A673 (cell line): ENCODE data around the gene TLCD1. TPM values are rescaled to one million over a fixed set of nuclear protein-coding genes. Genes with fewer than 3 reads are reported as not detected.
A peak's percentile ranks its signal among the peaks of the same experiment; 100 is the strongest.

ENCODE experiments used
- BruUV-seq: library from RNA; stranded (reverse); fragments of 400-500 nt; replicated peaks from 2 replicates; lab custom pipeline; 2021; lab: Mats Ljungman, UMichigan
- CTCF ChIA-PET: fragments of 300-600 bp; sonication (Branson Sonifier 250); formaldehyde crosslinking; loops from one replicate; lab custom pipeline; 2022; ENCODE audit warnings: antibody characterized with exemption; lab: Charles Lee
- POLR2A ChIA-PET: fragments of 300-600 bp; sonication (Branson Sonifier 250); formaldehyde crosslinking; loops from one replicate; lab custom pipeline; 2022; ENCODE audit warnings: antibody characterized with exemption; ENCODE audit not compliant: low non-redundant PET; lab: Charles Lee
- DNase-seq: peaks from one replicate; pipeline ENCODE4 v3.0.0-alpha.2; 2015; ENCODE audit warnings: low spot score
- H3K27ac ChIP-seq: fragments of 200-600 bp; sonication (generic); 2 replicates; pipeline ENCODE4 v1.5.1; 2016; ENCODE audit warnings: mixed run types, low read depth, mild to moderate bottlenecking, mixed read lengths, antibody characterized with exemption, low read length; ENCODE audit not compliant: poor library complexity, severe bottlenecking
- H3K27me3 ChIP-seq: fragments of 200-600 bp; sonication (generic); replicated peaks from 2 replicates; pipeline ENCODE4 v1.6.1; 2017; ENCODE audit warnings: mixed run types, low read depth, mild to moderate bottlenecking, mixed read lengths, antibody characterized with exemption, low read length; ENCODE audit not compliant: insufficient read depth, poor library complexity
- H3K36me3 ChIP-seq: fragments of 200-600 bp; sonication (generic); 2 replicates; pipeline ENCODE4 v1.6.1; 2016; ENCODE audit warnings: mixed run types, mild to moderate bottlenecking, mixed read lengths, antibody characterized with exemption, low read length; ENCODE audit not compliant: insufficient read depth, poor library complexity, severe bottlenecking
- H3K4me1 ChIP-seq: fragments of 200-600 bp; sonication (generic); 2 replicates; pipeline ENCODE4 v1.6.1; 2017; ENCODE audit warnings: mixed run types, mild to moderate bottlenecking, mixed read lengths, antibody characterized with exemption, low read length; ENCODE audit not compliant: insufficient read depth, poor library complexity, severe bottlenecking
- H3K4me3 ChIP-seq: fragments of 200-600 bp; sonication (generic); 2 replicates; pipeline ENCODE4 v1.5.1; 2016; ENCODE audit warnings: low read depth, mixed run types, mild to moderate bottlenecking, mixed read lengths, low read length; ENCODE audit not compliant: poor library complexity, severe bottlenecking
- H3K9me3 ChIP-seq: fragments of 200-600 bp; sonication (generic); 2 replicates; pipeline ENCODE4 v1.6.1; 2016; ENCODE audit warnings: mixed run types, low read depth, mild to moderate bottlenecking, mixed read lengths, antibody characterized with exemption, low read length; ENCODE audit not compliant: poor library complexity, severe bottlenecking
- CTCF ChIP-seq: fragments of 300-800, 200-600 bp; sonication (generic); conservative IDR thresholded peaks from 2 replicates; pipeline ENCODE4 v1.5.1; 2017; ENCODE audit warnings: low read depth, mild to moderate bottlenecking, antibody characterized with exemption, low read length, moderate library complexity, mixed read lengths
- EZH2 ChIP-seq: fragments of 200-600 bp; sonication (generic); IDR thresholded peaks from 2 replicates; pipeline ENCODE4 v1.6.1; 2017; ENCODE audit warnings: borderline replicate concordance, low read depth, mild to moderate bottlenecking, mixed read lengths, antibody characterized with exemption, low read length; ENCODE audit not compliant: poor library complexity, severe bottlenecking
- intact Hi-C: fragments of 100-400 bp; cut with micrococcal nuclease; formaldehyde crosslinking; loops from one replicate; pipeline ENCODE4 v1.10.0; 2022; ENCODE audit not compliant: unreplicated experiment
- total RNA-seq: library from RNA; stranded (reverse); gene quantifications from 2 replicates; pipeline ENCODE4 v1.2.3, GENCODE V29; 2021

TLCD1 gene
- total RNA-seq, 1 experiment from 2014 or later = 3.8 TPM

DNA sequence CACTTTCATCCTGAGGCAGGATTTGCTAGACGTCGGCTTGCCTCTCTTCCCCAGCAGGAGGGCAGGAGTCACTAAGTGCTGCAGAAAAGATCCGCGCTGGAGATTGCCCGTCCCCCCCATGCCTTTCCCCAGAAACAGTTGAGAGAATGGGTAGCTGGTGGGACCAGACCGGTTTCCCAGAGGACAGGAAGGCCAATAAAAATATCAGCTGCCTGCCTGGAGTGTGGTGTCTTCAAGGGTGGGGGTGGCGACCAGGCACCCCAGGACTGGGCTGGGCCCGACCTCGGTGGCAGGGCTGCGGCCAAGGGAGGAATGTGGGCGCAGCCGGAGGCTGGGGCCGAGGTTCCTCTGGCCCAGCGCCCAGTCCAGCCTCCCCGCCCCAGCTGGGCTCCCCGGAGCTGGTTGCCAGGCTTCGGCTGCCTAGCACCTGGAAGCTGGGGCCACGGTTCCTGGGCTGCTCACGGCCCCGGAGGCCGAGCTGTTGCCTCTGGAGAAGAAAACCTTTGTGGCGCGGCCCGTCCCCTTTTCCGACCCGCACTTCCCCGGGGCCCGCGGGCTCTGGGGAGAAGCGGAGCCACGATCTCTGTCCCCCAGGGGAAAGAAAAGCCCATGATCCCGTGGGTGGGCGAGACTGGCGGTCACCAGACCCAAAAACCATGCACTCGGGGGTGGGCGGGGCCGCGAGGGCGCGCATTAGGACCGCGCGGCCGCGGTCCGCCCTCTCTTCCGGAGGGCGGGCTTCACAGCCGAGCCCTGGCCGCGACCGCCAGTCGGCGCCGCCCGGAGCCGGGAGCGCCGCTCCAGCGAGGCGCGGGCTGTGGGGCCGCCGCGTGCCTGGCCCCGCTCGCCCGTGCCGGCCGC lies 17.4 kb upstream of the TLCD1 start, which contains the start of gene TRAF4:
Gene TRAF4, plus strand, starts transcription at position 769 of the 861 bp plus-strand sequence. CDS start 102 bp downstream, outside the sequence.
- peaks cover 32% of the 10 kb centered on the region for H3K4me1 ChIP-seq
- peak within 1 kb of the TSS; percentile 72 for H3K4me3 ChIP-seq
- intact Hi-C loops = loop anchor here (2.0 kb wide), 1 partner anchor 15 kb away; the partner anchor contains the start of gene NEK8
- CTCF ChIA-PET = interaction anchor here (0.7 to 1.5 kb wide), 6 partner anchors 16 to 640 kb away, joined by 3 to 5 read pairs (median 4); no protein-coding TSS in a partner anchor
- H3K9me3 ChIP-seq = no peaks in the 10 kb centered on the region
- TF ChIP-seq EZH2 = no peak
- TF ChIP-seq CTCF = no peak
- H3K27ac ChIP-seq = peak within 1 kb of the TSS; percentile 94
- POLR2A ChIA-PET = interaction anchor here (0.6 to 0.7 kb wide), 2 partner anchors 148 to 427 kb away, joined by 3 to 5 read pairs; no protein-coding TSS in a partner anchor
- no peaks in the 10 kb centered on the region for H3K27me3 ChIP-seq
- peak; percentile 93 for DNase-seq
- BruUV-seq = TSS peak; percentile 79
- peaks cover 16% of the 10 kb centered on the region for H3K36me3 ChIP-seq

DNA sequence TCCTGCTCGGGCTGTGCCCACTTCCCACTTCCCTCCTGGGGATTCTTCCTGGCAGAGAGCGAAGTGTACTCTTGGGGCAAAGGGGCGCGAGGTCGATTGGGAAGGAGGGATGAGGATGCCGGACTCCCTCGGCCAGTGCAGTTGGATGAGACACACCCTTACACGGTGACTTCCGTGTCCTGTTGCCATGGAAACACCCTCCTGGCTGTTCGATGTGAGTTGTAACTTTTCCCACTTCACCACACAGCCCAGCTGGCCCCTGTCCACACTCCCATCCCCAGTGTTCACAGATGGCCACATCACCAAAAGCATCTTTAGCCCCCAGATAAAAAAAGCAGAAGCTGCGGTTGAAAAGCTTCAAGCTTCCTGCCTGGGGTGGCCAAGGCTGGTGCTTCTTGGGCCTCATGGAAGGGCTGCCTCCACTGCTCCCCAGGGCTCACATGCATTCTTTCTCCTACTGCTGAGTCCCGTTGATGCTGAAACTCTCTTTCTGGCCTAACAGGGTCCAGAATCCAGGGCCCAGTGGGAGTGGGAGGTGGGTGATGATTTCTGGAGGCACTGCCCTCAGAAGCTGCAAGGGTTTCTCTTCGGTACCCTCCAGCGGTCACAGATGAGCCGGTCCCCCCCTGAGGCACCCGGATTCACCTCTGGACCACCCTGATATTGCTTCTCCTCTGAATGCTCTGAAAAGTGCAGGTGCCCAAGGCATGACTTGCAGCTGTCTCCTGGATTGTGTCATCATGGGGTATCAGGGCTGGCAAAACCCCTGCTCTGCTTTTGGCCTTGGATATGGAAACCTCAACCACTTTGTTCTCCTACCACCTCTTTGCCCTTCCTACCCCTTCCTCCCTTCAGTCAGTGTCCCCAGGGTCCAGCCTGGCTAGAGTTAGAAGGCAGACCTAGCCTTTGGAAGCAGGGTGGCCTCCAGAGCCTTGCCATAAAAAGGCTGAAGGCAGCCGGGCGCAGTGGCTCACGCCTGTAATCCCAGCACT lies 15.6 kb upstream of the TLCD1 start:
- CTCF ChIA-PET = no interaction called here
- POLR2A ChIA-PET = no interaction called here
- no peak overlapping the region for H3K27ac ChIP-seq

More for the DNA sequence above, 15.6 kb upstream of the TLCD1 start:
- no peak for DNase-seq
- TF ChIP-seq CTCF (no peak), EZH2 (no peak)
- Histone ChIP-seq H3K4me3 (no peak overlapping the region), H3K4me1 (peaks cover 23% of the 10 kb centered on the region), H3K36me3 (no peaks in the 10 kb centered on the region), H3K27me3 (no peaks in the 10 kb centered on the region), H3K9me3 (no peaks in the 10 kb centered on the region)
- intact Hi-C loops = loop anchor here (2.0 kb wide), 1 partner anchor 13 kb away; the partner anchor contains the start of gene NEK8
- no TSS peak for BruUV-seq
